ENCODE data around the gene PRX. TPM values are rescaled to one million over a fixed set of nuclear protein-coding genes. Genes with fewer than 3 reads are reported as not detected.

The PRX gene
- polyA plus RNA-seq, 1 donor (not counting 4 experiments of a cell fraction or from before 2014, with no cell fraction given): 0.42 TPM

DNA sequence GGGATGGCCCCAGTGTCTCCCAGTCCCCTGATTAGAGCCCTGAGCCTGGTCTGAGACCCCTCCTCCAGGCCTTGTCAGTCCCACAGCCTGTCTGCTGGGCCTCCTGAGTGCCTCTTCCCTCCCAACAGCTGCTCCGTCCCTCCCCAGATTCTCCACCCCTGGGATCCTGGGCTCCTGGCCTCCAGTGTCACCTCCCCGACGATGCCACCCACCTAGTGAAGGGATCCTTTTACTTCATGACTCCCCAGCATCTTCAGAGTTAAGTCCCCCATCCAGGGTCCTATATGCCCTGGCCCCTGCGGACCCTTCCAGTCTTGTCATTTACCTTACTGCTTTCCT, 4.4 kb upstream of the PRX start:
- H3K27me3 ChIP-seq (ENCODE audit: control insufficient read depth, extremely low read depth, insufficient read depth, low read length): no peaks in the 10 kb centered on the region
- H3K9me1 ChIP-seq (ENCODE audit: control insufficient read depth, extremely low read depth, insufficient read depth, low read length): no peaks in the 10 kb centered on the region
- H3K4me1 ChIP-seq (ENCODE audit: control insufficient read depth, extremely low read depth, insufficient read depth, low read length): peaks cover 10% of the 10 kb centered on the region
- H3K9me3 ChIP-seq (ENCODE audit: control insufficient read depth, low read depth, low read length): no peaks in the 10 kb centered on the region
- H3K27ac ChIP-seq (ENCODE audit: control insufficient read depth, insufficient read depth, low read length): no peak overlapping the region
- no peak overlapping the region for H2AFZ ChIP-seq (ENCODE audit: control insufficient read depth, low read length)
- H3K4me3 ChIP-seq (ENCODE audit: control insufficient read depth in 2 of 3, extremely low read depth in 1 of 3, insufficient read depth in 2 of 3, low read depth in 1 of 3, low read length in 3 of 3): no peak overlapping the region
- FAIRE-seq (no peak), DNase-seq (ENCODE audit: low read depth, low spot score) (no peak)
- no peak for TF ChIP-seq EZH2 (IDR thresholded peaks at IDR 0.05; ENCODE audit: low read length)
- TF ChIP-seq, protein P1, sequence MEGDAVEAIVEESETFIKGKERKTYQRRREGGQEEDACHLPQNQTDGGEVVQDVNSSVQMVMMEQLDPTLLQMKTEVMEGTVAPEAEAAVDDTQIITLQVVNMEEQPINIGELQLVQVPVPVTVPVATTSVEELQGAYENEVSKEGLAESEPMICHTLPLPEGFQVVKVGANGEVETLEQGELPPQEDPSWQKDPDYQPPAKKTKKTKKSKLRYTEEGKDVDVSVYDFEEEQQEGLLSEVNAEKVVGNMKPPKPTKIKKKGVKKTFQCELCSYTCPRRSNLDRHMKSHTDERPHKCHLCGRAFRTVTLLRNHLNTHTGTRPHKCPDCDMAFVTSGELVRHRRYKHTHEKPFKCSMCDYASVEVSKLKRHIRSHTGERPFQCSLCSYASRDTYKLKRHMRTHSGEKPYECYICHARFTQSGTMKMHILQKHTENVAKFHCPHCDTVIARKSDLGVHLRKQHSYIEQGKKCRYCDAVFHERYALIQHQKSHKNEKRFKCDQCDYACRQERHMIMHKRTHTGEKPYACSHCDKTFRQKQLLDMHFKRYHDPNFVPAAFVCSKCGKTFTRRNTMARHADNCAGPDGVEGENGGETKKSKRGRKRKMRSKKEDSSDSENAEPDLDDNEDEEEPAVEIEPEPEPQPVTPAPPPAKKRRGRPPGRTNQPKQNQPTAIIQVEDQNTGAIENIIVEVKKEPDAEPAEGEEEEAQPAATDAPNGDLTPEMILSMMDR (optimal IDR thresholded peaks at IDR 0.05 in 1 of 3, IDR thresholded peaks at IDR 0.05 in 1 of 3, conservative IDR thresholded peaks at IDR 0.05 in 1 of 3; ENCODE audit: extremely low read depth in 1 of 3, insufficient read depth in 2 of 3, low read length in 3 of 3): no peak
- no peaks in the 10 kb centered on the region for H4K20me1 ChIP-seq (ENCODE audit: control insufficient read depth, extremely low read depth, insufficient read depth, low read length)
- peaks cover 0 to 2% of the 10 kb centered on the region in 2 experiments for H3K36me3 ChIP-seq (ENCODE audit: control insufficient read depth in 2 of 2, extremely low read depth in 1 of 2, insufficient read depth in 2 of 2, low read length in 2 of 2)
- H3K9ac ChIP-seq (ENCODE audit: control insufficient read depth, extremely low read depth, insufficient read depth, low read length): no peak overlapping the region
- dilution Hi-C loops (cut with MboI; ENCODE audit: extremely low pct_ligation_motif_present, low sequenced_read_pairs): no loop called here
- H3K79me2 ChIP-seq (ENCODE audit: control insufficient read depth, insufficient read depth, low read length): peaks cover 5% of the 10 kb centered on the region
- H3K4me2 ChIP-seq (ENCODE audit: control insufficient read depth, extremely low read depth, insufficient read depth, low read depth, low read length): no peak overlapping the region

DNA sequence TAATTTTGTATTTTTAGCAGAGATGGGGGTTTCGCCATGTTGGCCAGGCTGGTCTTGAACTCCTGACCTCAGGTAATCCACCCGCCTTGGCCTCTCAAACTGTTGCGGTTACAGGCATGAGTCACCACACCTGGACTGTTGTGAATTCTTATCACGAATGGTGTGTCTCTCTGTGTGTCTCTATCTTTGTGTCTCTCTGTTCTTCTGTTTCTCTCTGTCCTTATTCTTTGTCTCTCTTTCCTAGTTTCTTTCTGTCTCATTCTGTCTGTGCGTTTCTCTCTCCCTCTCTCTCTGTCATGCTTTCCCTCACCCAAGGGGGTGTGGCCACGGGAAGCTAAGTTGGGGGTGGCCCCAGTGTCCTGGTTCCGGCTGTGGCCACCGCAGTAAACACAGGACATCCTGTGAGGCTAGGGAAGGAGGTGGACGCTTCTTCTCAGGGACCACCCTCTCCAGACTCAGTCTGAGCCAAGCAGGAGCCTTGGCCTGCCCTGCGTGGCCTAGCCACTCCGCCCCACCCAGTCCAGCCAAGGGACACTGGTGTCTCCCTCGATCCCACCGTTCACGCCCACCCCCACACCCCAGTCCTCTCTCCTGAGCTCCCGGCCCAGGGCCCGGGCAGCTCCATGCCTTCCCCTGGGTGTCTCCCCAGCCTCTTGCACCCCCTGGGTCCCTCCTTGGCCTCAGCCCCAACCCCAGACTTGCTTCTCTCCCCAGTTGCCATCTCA, 3.9 kb upstream of the PRX start:
- TF ChIP-seq, protein P1 (optimal IDR thresholded peaks at IDR 0.05 in 1 of 3, IDR thresholded peaks at IDR 0.05 in 1 of 3, conservative IDR thresholded peaks at IDR 0.05 in 1 of 3; ENCODE audit: extremely low read depth in 1 of 3, insufficient read depth in 2 of 3, low read length in 3 of 3): no peak
- TF ChIP-seq EZH2 (IDR thresholded peaks at IDR 0.05; ENCODE audit: low read length): no peak
- Histone ChIP-seq H3K27ac (ENCODE audit: control insufficient read depth, insufficient read depth, low read length) (no peak overlapping the region), H4K20me1 (ENCODE audit: control insufficient read depth, extremely low read depth, insufficient read depth, low read length) (no peaks in the 10 kb centered on the region), H3K36me3 (ENCODE audit: control insufficient read depth in 2 of 2, extremely low read depth in 1 of 2, insufficient read depth in 2 of 2, low read length in 2 of 2) (no peaks in the 10 kb centered on the region), H3K27me3 (ENCODE audit: control insufficient read depth, extremely low read depth, insufficient read depth, low read length) (no peaks in the 10 kb centered on the region), H3K79me2 (ENCODE audit: control insufficient read depth, insufficient read depth, low read length) (no peaks in the 10 kb centered on the region), H3K9ac (ENCODE audit: control insufficient read depth, extremely low read depth, insufficient read depth, low read length) (no peak overlapping the region), H2AFZ (ENCODE audit: control insufficient read depth, low read length) (no peak overlapping the region), H3K4me2 (ENCODE audit: control insufficient read depth, extremely low read depth, insufficient read depth, low read depth, low read length) (no peak overlapping the region), H3K4me1 (ENCODE audit: control insufficient read depth, extremely low read depth, insufficient read depth, low read length) (peaks cover 10% of the 10 kb centered on the region), H3K4me3 (ENCODE audit: control insufficient read depth in 2 of 3, extremely low read depth in 1 of 3, insufficient read depth in 2 of 3, low read depth in 1 of 3, low read length in 3 of 3) (no peak overlapping the region), H3K9me1 (ENCODE audit: control insufficient read depth, extremely low read depth, insufficient read depth, low read length) (no peaks in the 10 kb centered on the region), H3K9me3 (ENCODE audit: control insufficient read depth, low read depth, low read length) (no peaks in the 10 kb centered on the region)
- DNase-seq (ENCODE audit: low read depth, low spot score) (no peak), FAIRE-seq (no peak)
- dilution Hi-C loops (cut with MboI; ENCODE audit: extremely low pct_ligation_motif_present, low sequenced_read_pairs): no loop called here

Measured in keratinocyte (primary cell).